Esophagus muscularis mucosa (tissue), 3 donors: Measurements from ENCODE around the gene PRR27.

Source experiments
- EP300 ChIP-seq: sonication (generic); formaldehyde crosslinking; IDR thresholded peaks from one replicate; pipeline ENCODE4 v1.6.1; 2017; ENCODE audit warnings: antibody characterized with exemption
- POLR2AphosphoS5 ChIP-seq, 2 donors: sonication (generic); formaldehyde crosslinking; IDR thresholded peaks; one replicate each; pipeline ENCODE4 v1.6.1; 2017; ENCODE audit warnings: antibody characterized with exemption in 2 of 2

DNA sequence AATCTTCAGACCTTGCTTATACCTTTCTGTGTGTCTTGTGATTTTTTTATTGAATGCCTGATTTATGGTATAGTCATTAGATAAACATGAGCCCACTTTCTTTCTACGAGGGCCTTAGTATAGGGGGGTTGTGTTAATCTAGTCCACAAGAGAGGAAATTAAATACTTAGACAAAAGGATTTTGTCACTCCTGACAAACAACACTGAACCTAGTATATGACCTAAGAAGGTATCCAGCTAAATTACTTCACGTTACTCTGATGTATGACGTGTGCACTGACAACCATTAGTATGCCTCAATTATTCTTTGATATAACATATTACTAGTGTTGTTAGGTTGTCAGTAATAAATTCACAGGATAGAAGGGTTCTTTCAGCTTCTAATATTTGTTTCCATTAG is 2.8 kb upstream of the PRR27 start:
- TF ChIP-seq POLR2AphosphoS5 (IDR thresholded peaks at IDR 0.05): no peak
- no peak for TF ChIP-seq EP300
